ENCODE measurements around the gene RRAS2. TPM values are rescaled to one million over a fixed set of nuclear protein-coding genes. Genes with fewer than 3 reads are reported as not detected.
"Not testable (repeated sequence)": the region's sequence is repeated elsewhere in the genome, so short reads cannot be mapped to it uniquely, and the experiment has no call there.

RRAS2 gene
- total RNA-seq (10 to 100 TPM; 16.0 to 16.2 TPM), polyA plus RNA-seq (10 to 100 TPM in 2 of 3 donors, 1 to 10 TPM in 1; 6.1 to 19.0 (median 10.0) TPM), total RNA-seq (12.1 to 36.8 (median 14.7) reads per million in 6 experiments)

GRCh38 chr11:14358729-14359439, at the start of gene RRAS2:
Gene RRAS2, minus strand, starts transcription at chr11:14359183. Its CDS starts 313 bp downstream, at chr11:14358870.
- no peaks in the 10 kb centered on the region for H3K27me3 Mint-ChIP-seq
- no peaks in the 10 kb centered on the region for H3K9me3 Mint-ChIP-seq
- H3K36me3 Mint-ChIP-seq, result peaks cover 0 to 2% (median 0%) of the 10 kb centered on the region in 3 donors
- DNase-seq, result peak; percentile 72 to 89 (median 78)
- POLR2A ChIA-PET, result interaction anchor here (1.2 kb wide), 1 partner anchor 39 kb away, joined by 5 read pairs; no protein-coding TSS in a partner anchor
- H3K4me1 Mint-ChIP-seq, result peaks cover 18 to 42% (median 34%) of the 10 kb centered on the region in 4 donors
- ATAC-seq, result peak; percentile 93
- H3K27ac Mint-ChIP-seq, result peak within 1 kb of the TSS; percentile 77 to 94 (median 91)
- H3K4me3 Mint-ChIP-seq, result peak within 1 kb of the TSS; percentile 87 to 98 (median 94)

DNA sequence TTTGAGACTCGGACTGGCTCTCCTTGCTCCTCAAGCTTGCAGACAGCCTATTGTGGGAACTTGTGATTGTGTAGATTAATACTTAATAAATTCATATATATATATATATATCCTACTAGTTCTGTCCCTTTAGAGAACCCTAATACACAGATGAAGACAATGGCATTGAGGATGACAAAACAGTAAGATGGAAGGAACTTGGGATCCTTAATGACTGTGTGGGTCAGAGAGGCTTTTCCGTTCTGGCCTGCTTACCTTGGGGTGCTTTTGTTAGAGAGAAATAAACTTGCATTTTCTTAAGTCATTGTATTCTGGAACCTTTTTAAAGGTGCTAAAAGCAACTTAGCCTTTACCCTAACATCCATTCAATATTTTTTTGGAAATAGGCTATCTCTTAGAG, 49.6 kb upstream of the RRAS2 start:
- no peak overlapping the region for H3K27ac Mint-ChIP-seq

DNA sequence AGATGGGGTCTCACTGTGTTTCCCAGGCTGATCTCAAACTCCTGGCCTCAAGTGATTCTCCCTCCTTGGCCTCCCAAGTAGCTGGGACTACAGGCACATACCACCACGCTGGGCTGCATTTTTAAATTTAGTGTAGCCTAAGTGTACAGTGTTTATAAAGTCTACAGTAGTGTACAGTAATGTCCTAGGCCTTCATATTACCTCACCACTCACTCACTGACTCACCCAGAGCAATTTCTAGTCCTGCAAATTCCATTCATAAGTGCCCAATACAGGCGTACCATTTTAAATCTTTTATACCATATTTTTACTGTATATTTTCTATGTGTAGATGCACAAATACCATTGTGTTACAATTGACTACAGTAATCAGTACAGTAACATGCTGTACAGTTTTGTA, 47.1 kb upstream of the RRAS2 start:
- H3K36me3 Mint-ChIP-seq, H3K4me3 Mint-ChIP-seq, H3K27ac Mint-ChIP-seq, DNase-seq, H3K9me3 Mint-ChIP-seq, ATAC-seq, H3K4me1 Mint-ChIP-seq, POLR2A ChIA-PET, H3K27me3 Mint-ChIP-seq: not testable (repeated sequence)

More for the DNA sequence above, 49.6 kb upstream of the RRAS2 start:
- H3K36me3 Mint-ChIP-seq, result peaks cover 0 to 2% (median 0%) of the 10 kb centered on the region in 3 donors
- POLR2A ChIA-PET, result no interaction called here
- no peak for DNase-seq
- H3K9me3 Mint-ChIP-seq, result no peaks in the 10 kb centered on the region
- H3K4me3 Mint-ChIP-seq, result no peak overlapping the region
- no peaks in the 10 kb centered on the region for H3K27me3 Mint-ChIP-seq
- ATAC-seq, result no peak
- H3K4me1 Mint-ChIP-seq, result peaks cover 3 to 23% (median 5%) of the 10 kb centered on the region in 4 donors

- H3K9me3 Mint-ChIP-seq, H3K27ac Mint-ChIP-seq, H3K27me3 Mint-ChIP-seq, H3K4me1 Mint-ChIP-seq, ATAC-seq, DNase-seq, POLR2A ChIA-PET, H3K4me3 Mint-ChIP-seq, H3K36me3 Mint-ChIP-seq: not testable (repeated sequence)
Measured at GRCh38 chr11:14403528-14403927, 44.5 kb upstream of the RRAS2 start.

DNA sequence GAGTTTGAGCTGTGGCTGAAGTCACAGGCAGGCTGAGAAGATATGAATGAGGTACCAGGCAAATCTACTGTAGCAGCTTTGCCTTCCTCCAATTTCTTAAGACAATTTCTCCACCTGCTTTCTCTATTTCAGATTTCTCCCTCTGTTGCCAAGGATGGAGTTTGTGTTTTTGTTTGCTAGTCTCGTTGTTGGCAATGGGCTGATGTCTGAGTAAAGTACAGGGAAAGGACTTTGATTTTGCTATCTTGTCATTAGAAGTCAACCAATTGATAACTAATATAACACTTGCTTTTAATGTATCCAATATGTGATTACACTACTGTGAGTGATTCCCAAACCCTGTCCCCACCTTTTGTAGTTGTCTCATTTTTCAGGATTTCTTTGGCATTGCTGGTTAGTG, 40.1 kb upstream of the RRAS2 start:
- Mint-ChIP-seq H3K36me3 (no peaks in the 10 kb centered on the region), H3K4me3 (no peak overlapping the region), H3K27ac (no peak overlapping the region), H3K4me1 (peaks cover under 1 to 2% (median 1%) of the 10 kb centered on the region in 4 donors), H3K27me3 (no peaks in the 10 kb centered on the region), H3K9me3 (no peaks in the 10 kb centered on the region)
- POLR2A ChIA-PET, result no interaction called here
- ATAC-seq, result no peak
- no peak for DNase-seq

- H3K27ac Mint-ChIP-seq, result no peak overlapping the region
- POLR2A ChIA-PET, result no interaction called here
Measured at GRCh38 chr11:14396273-14396672, 37.3 kb upstream of the RRAS2 start.

GRCh38 chr11:14393889-14394288, 34.9 kb upstream of the RRAS2 start:
- peak overlapping the region in 1 of 10 donors; percentile 13 for H3K27ac Mint-ChIP-seq
- POLR2A ChIA-PET, result no interaction called here

More at GRCh38 chr11:14396273-14396672, 37.3 kb upstream of the RRAS2 start:
- Mint-ChIP-seq H3K4me3 (no peak overlapping the region), H3K27me3 (peaks cover 0 to 2% (median 0%) of the 10 kb centered on the region in 5 donors), H3K9me3 (no peaks in the 10 kb centered on the region), H3K36me3 (no peaks in the 10 kb centered on the region), H3K4me1 (peaks cover 3 to 7% (median 6%) of the 10 kb centered on the region in 4 donors)
- ATAC-seq (no peak), DNase-seq (no peak)

GRCh38 chr11:14393129-14393528, 34.1 kb upstream of the RRAS2 start:
- no peaks in the 10 kb centered on the region for H3K9me3 Mint-ChIP-seq
- H3K4me1 Mint-ChIP-seq, result peaks cover 2 to 7% (median 6%) of the 10 kb centered on the region in 4 donors
- peaks cover 0 to 2% (median 0%) of the 10 kb centered on the region in 5 donors for H3K27me3 Mint-ChIP-seq
- ATAC-seq (no peak), DNase-seq (no peak)
- H3K27ac Mint-ChIP-seq, result peak overlapping the region in 1 of 10 donors; percentile 21
- POLR2A ChIA-PET, result no interaction called here
- no peaks in the 10 kb centered on the region for H3K36me3 Mint-ChIP-seq
- no peak overlapping the region for H3K4me3 Mint-ChIP-seq

More at GRCh38 chr11:14393889-14394288, 34.9 kb upstream of the RRAS2 start:
- Mint-ChIP-seq H3K4me1 (peaks cover 2 to 7% (median 6%) of the 10 kb centered on the region in 4 donors), H3K9me3 (no peaks in the 10 kb centered on the region), H3K36me3 (no peaks in the 10 kb centered on the region), H3K4me3 (peak overlapping the region in 1 of 10 donors; percentile 53), H3K27me3 (peaks cover 0 to 2% (median 0%) of the 10 kb centered on the region in 5 donors)
- peak in 1 of 2 donors; percentile 43 for ATAC-seq
- peak in 2 of 10 donors; percentile 6 to 7 for DNase-seq

- H3K27ac Mint-ChIP-seq, result no peak overlapping the region
- peaks cover 0 to 2% (median 0%) of the 10 kb centered on the region in 5 donors for H3K27me3 Mint-ChIP-seq
- POLR2A ChIA-PET, result no interaction called here
- ATAC-seq (no peak), DNase-seq (no peak)
- H3K4me1 Mint-ChIP-seq, result peaks cover 2 to 7% (median 6%) of the 10 kb centered on the region in 4 donors
- no peak overlapping the region for H3K4me3 Mint-ChIP-seq
- H3K9me3 Mint-ChIP-seq, result no peaks in the 10 kb centered on the region
- H3K36me3 Mint-ChIP-seq, result no peaks in the 10 kb centered on the region
Measured at GRCh38 chr11:14390669-14391068, 31.7 kb upstream of the RRAS2 start.

DNA sequence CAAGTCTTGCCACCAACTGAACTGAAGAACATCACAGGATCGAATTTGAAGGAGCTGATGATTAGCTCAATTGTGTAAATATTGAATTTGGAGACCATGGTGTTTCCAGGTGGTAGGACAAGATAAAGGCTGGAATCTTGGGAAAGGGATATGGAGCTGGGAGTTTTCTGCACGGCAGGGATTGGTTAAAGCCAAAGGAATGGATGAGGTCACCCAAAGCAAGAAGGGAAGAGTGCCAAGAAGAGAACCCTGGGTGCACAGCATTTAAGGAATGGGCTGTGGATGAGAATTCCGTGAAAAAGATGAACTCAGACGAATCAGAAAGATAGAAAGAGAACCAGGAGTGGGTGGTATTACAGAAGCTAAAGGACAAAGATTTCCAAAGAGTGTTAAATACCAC, 29.4 kb upstream of the RRAS2 start:
- DNase-seq, result no peak
- Mint-ChIP-seq H3K27me3 (peaks cover 0 to 2% (median 0%) of the 10 kb centered on the region in 5 donors), H3K4me1 (no peaks in the 10 kb centered on the region), H3K4me3 (no peak overlapping the region), H3K27ac (no peak overlapping the region), H3K9me3 (no peaks in the 10 kb centered on the region), H3K36me3 (no peaks in the 10 kb centered on the region)
- ATAC-seq, result no peak
- POLR2A ChIA-PET, result no interaction called here

DNA sequence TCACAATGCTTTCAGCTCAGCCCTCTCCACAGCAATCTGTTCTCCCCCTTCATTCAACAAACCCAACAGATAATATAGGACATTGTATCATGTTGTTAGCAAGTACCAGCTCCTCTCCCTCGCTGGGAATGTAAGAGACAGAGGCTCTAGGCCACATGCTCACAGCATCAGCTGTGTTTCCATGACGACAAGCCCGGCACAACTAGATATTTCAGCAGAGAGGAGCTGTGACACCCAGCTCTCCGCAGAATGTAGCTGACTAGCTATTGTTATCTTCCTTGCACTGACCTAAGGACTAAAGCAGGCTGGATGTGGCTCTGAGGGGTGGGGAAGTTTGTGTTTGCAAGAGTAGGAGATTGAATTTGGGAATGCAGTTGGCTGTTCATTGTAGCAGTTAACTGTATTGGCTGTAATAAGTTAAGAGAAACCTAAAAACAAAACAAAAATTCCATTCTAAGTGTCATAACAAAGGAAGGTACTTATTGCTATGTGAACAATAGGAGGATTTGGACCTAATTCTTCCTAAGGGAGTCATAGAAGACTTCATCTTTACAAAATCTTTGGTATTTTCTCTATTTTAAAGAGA, 28.0 kb upstream of the RRAS2 start:
- no peaks in the 10 kb centered on the region for H3K4me1 Mint-ChIP-seq
- H3K36me3 Mint-ChIP-seq, result no peaks in the 10 kb centered on the region
- H3K27ac Mint-ChIP-seq, result no peak overlapping the region
- H3K9me3 Mint-ChIP-seq, result no peaks in the 10 kb centered on the region
- DNase-seq, result no peak
- H3K27me3 Mint-ChIP-seq, result peaks cover 0 to 2% (median 0%) of the 10 kb centered on the region in 5 donors
- ATAC-seq, result no peak
- POLR2A ChIA-PET, result no interaction called here
- no peak overlapping the region for H3K4me3 Mint-ChIP-seq

GRCh38 chr11:14386081-14386480, 27.1 kb upstream of the RRAS2 start:
- Mint-ChIP-seq H3K4me1 (peaks cover 0 to 6% (median 2%) of the 10 kb centered on the region in 4 donors), H3K9me3 (no peaks in the 10 kb centered on the region), H3K27ac (no peak overlapping the region), H3K36me3 (no peaks in the 10 kb centered on the region), H3K27me3 (peaks cover 0 to 9% (median 5%) of the 10 kb centered on the region in 5 donors), H3K4me3 (no peak overlapping the region)
- no peak for ATAC-seq
- DNase-seq, result no peak
- POLR2A ChIA-PET, result no interaction called here

DNA sequence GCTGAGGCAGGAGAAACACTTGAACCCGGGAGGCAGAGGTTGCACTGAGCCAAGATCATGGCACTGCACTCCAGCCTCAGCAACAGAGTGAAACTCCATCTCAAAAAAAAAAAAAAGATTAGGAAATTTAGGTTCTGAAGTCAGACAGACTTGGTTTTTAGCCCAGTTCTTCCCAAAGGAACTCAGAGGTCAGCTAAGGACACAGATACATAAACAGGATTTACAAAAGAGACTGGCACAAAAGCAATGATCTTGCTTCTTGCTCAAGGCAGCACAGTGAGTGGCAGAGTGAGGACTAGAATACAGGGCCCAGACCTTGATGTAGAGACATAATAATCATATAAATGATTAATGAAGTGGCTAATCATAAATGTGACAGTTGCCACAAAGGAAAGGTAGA, 25.4 kb upstream of the RRAS2 start:
- H3K4me1 Mint-ChIP-seq, result peaks cover 0 to 9% (median 2%) of the 10 kb centered on the region in 4 donors
- no peak overlapping the region for H3K27ac Mint-ChIP-seq
- H3K4me3 Mint-ChIP-seq, result no peak overlapping the region
- no peaks in the 10 kb centered on the region for H3K9me3 Mint-ChIP-seq
- ATAC-seq, result no peak
- H3K27me3 Mint-ChIP-seq, result peaks cover 4 to 11% (median 5%) of the 10 kb centered on the region in 5 donors
- DNase-seq, result no peak
- H3K36me3 Mint-ChIP-seq, result no peaks in the 10 kb centered on the region
- POLR2A ChIA-PET, result no interaction called here

Measured in naive thymus-derived CD8-positive, alpha-beta T cell (primary cell).